ENCODE data around the gene EIF2B5.
A peak's percentile ranks its signal among the peaks of the same experiment; 100 is the strongest.
"Not testable (repeated sequence)": the region's sequence is repeated elsewhere in the genome, so short reads cannot be mapped to it uniquely, and the experiment has no call there.

EIF2B5 gene

DNA sequence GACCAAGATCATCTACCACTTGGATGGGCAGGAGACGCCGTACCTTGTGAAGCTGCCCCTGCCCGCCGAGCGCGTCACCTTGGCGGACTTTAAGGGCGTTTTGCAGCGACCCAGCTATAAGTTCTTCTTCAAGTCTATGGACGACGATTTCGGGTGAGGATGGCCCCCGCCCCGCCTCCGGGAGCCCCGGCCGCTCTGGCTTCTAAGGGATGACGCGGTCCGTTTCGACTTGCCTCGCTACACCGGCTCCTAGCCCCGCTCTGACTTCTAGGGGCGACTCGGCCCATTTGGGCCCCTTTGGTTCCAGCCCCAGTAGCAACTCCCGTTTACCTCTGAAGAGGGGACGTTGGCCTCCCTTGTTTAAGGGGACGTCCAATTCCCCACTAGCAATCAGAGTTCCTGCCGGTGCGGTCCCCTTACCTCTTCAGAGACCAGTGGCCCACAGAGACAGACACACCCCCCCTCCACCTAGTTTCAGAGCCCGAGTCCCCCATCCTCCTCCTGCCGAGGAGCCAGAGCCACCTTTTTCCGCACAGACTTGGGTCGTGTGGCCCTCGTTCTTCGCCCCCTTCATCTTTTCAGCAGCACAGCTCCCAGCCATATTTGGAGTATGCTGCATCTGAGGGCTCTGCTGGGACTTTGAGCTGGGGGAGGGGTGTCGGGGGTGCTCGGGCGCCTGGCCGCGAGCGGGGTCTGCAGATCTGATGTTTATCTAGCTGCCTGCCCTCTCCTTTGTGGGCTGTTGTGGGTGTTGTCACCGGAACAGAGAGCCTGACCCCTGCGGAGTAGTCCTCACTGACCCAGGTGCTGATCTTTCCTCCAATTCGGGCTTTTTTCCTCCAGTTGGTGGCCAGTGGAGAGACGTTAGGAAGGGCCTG is 20.7 kb downstream of the EIF2B5 start:
- H3K27ac ChIP-seq = peak overlapping the region; percentile 86
- no peak for TF ChIP-seq CTCF (IDR thresholded peaks at IDR 0.05)
- no peak for TF ChIP-seq ZFX (IDR thresholded peaks at IDR 0.05; ENCODE audit: borderline replicate concordance)

DNA sequence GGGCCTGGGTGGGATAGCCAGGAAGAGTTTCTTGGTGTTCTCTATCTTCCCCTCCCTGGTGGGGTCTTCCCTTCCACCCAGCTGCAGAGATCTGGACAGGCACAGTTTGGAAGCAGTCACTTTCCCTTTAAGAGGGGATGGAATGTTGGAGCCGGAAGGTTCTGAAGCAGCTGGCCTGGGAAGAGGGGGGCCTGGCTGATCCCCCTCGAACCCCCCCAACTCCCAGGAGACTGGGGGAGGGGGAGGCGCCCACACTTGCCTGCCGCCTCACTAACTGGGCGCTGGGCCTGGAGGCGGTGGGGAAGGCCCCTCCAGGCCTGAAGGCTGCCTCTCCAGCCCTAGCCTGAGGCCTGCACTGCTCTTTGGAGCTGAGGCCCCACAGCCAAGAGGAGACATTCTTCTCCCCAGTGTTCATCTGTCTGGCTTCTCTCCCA is 21.4 kb downstream of the EIF2B5 start:
- TF ChIP-seq ZFX (IDR thresholded peaks at IDR 0.05; ENCODE audit: borderline replicate concordance) (no peak), CTCF (IDR thresholded peaks at IDR 0.05) (no peak)
- peak overlapping the region; percentile 86 for H3K27ac ChIP-seq

DNA sequence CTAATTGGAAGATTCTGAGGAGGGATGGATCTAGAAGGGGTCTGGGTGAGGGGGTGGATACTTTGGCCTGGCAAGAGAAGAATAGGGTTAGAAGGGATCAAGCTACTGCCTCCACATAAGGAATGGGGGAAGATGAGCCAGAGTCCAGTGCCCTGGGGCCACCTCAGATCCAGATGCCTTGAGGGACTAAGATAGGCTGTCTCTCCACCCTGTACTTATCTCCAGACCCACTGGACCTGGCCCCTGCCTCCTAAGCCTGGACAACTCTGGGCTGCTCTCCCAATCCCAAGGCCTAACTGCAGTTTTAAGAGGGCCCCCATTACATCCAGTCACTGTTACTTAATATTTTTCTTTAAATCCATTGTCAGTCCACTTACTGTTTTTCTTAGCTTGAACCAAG is 22.0 kb downstream of the EIF2B5 start:
- H3K27ac ChIP-seq = peak overlapping the region; percentile 86; the same call in 1 of the 2 replicates
- TF ChIP-seq CTCF (IDR thresholded peaks at IDR 0.05) (no peak), ZFX (IDR thresholded peaks at IDR 0.05; ENCODE audit: borderline replicate concordance) (no peak)

- TF ChIP-seq ZFX (IDR thresholded peaks at IDR 0.05; ENCODE audit: borderline replicate concordance) (no peak), CTCF (IDR thresholded peaks at IDR 0.05) (no peak)
- no peak overlapping the region for H3K27ac ChIP-seq
Observed at GRCh38 chr3:184158404-184158803, 23.2 kb downstream of the EIF2B5 start.

DNA sequence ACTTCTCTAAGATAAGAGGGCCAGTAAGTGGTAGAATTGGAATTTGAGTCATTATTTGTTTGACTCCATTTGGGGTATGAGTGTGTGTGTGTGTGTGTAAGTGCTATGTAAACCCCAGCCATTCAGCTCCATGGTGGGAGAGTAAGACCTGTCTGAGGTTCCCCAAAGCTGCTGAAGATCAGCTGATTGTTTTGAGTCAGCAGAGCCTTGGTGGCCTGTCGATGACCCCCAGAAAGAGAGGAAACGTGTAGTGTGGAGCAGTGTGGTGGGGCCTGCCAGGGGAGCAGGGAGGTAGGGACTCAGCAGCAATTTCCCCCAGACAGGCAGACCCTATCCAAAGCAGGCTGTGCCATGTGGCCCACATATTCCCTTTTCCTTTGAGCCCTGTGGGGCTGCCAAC is 25.3 kb downstream of the EIF2B5 start:
- TF ChIP-seq ZFX (IDR thresholded peaks at IDR 0.05; ENCODE audit: borderline replicate concordance) (no peak), CTCF (IDR thresholded peaks at IDR 0.05) (no peak)
- H3K27ac ChIP-seq = no peak overlapping the region

GRCh38 chr3:184162571-184163070 is 27.5 kb downstream of the EIF2B5 start:
- H3K27ac ChIP-seq = not testable (repeated sequence)

DNA sequence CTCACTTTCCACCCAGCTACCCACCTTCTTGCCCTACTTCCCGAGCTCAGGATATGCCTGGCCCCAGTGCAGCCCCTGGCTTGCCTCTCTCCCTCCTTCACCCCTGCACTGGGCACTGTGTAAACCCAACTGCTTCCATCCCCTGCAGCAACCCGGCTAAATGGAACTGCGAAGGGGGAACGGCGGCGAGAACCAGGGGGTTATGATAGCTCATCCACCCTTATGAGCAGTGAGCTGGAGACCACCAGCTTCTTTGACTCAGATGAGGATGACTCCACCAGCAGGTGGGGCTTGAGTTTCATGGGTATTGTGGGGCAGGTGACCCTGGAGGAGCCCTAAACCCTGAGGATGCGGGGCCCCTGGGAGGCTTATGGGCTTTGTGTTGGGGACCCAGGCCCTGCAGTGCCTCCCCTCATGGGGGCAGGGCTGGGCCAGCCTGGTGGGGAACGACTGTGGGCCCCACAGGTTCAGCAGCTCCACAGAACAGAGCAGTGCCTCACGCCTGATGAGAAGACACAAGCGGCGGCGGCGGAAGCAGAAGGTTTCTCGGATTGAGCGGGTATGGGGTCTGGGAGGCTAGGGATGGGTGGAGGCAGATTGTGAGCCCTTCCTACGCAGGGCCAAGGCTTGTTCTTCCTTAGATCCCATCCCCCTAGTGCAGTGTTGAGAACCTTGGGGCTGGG is 29.6 kb downstream of the EIF2B5 start:
- TF ChIP-seq CTCF (IDR thresholded peaks at IDR 0.05) (no peak), ZFX (IDR thresholded peaks at IDR 0.05; ENCODE audit: borderline replicate concordance) (no peak)
- H3K27ac ChIP-seq = no peak overlapping the region
